Sigmoid colon (tissue), 4 donors: Measurements from ENCODE around the gene HOXB13.

Experiments used
- EP300 ChIP-seq, 4 donors: sonication (generic); formaldehyde crosslinking; IDR thresholded peaks; one replicate each; pipeline ENCODE4 v1.6.1; 2017; ENCODE audit warnings: antibody characterized with exemption in 4 of 4
- POLR2A ChIP-seq, 2 donors: fragments of 450-650 bp; IDR thresholded peaks; one replicate each; pipeline ENCODE4 v1.6.1; 2016; ENCODE audit warnings: antibody characterized with exemption in 2 of 2, mild to moderate bottlenecking in 2 of 2, moderate library complexity in 2 of 2
- POLR2AphosphoS5 ChIP-seq, 4 donors: sonication (generic); formaldehyde crosslinking; IDR thresholded peaks; one replicate each; pipeline ENCODE4 v1.6.1; 2017; ENCODE audit warnings: antibody characterized with exemption in 4 of 4
- TF ChIP-seq, protein P1 (sequence below), 4 experiments: fragments of 450-650 bp in 3 of 4; fragments of 200-600 bp in 1 of 4; IDR thresholded peaks; one replicate each; pipeline ENCODE4 v1.5.1; 2016 to 2019; ENCODE audit warnings: antibody characterized with exemption in 4 of 4, mild to moderate bottlenecking in 3 of 4, moderate library complexity in 2 of 4

DNA sequence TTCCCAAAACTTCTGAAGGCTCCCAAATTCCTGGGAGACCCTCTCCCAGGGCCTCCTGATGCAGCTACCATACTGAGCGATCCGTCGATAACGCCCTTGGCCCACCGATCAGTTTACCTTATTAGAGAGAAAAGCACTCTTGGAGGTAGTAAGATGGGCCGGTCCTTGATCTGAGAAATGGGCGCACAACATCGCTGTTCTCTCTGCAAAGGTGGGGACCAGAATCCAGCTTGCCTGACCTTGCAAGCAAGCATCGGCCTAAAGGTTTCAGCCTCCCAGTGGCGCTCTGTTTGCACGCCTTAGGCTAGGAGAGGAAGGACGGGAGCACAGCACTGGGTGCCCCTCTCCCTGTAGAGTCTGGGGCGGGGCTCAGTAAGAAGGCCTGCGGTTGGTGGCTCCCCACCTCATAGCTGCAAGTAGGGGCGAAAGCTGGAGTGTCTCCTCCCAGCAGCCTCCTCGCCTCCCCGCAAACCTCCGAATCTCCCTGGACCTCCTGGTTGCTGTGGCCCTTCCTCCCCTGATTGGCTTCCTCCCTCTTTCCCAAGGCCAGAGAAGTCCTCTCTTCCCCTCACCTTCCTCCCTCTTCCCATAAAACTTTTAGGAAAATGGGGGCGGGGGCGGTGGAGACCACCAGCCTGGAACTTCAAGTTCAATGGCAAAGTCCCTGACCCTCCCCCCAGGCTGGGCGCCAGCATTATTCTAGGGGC lies 6.2 kb downstream of the HOXB13 start, which contains the start of gene PRAC1:
- TF ChIP-seq, protein P1, sequence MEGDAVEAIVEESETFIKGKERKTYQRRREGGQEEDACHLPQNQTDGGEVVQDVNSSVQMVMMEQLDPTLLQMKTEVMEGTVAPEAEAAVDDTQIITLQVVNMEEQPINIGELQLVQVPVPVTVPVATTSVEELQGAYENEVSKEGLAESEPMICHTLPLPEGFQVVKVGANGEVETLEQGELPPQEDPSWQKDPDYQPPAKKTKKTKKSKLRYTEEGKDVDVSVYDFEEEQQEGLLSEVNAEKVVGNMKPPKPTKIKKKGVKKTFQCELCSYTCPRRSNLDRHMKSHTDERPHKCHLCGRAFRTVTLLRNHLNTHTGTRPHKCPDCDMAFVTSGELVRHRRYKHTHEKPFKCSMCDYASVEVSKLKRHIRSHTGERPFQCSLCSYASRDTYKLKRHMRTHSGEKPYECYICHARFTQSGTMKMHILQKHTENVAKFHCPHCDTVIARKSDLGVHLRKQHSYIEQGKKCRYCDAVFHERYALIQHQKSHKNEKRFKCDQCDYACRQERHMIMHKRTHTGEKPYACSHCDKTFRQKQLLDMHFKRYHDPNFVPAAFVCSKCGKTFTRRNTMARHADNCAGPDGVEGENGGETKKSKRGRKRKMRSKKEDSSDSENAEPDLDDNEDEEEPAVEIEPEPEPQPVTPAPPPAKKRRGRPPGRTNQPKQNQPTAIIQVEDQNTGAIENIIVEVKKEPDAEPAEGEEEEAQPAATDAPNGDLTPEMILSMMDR (IDR thresholded peaks at IDR 0.05), result no peak
- peak in 1 of 2 donors; percentile 64 for TF ChIP-seq POLR2A (IDR thresholded peaks at IDR 0.05)
- TF ChIP-seq POLR2AphosphoS5 (IDR thresholded peaks at IDR 0.05), result peak in 1 of 4 donors; percentile 33
- no peak for TF ChIP-seq EP300 (IDR thresholded peaks at IDR 0.05)
